ENCODE measurements around the gene DOCK11.

Gene DOCK11

DNA sequence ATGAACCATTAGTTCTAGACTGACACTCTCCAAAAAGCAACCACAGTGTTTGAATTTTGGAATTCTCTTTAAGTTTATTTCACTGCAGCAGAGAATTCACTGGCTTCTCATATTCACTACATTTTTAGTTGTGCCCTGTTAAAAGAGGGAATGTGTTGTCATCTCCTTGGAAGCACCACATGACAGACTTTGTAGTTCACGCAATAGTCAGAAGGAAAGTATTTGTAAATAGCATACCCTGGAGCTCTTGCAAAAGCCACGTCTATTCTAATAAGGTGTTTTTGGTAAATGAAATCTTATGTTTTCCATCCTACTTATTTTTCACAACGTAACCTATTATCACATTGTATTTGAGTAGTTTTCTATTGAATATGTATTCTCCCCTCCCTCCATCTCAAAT, 25.8 kb downstream of the DOCK11 start:
- no peak overlapping the region for H3K4me3 ChIP-seq (ENCODE audit: low read depth, low read length)
- in situ Hi-C loops (cut with HindIII; ENCODE audit: low sequenced_read_pairs): no loop called here
- no peak for DNase-seq (ENCODE audit: low read depth)
- TF ChIP-seq, protein P1, sequence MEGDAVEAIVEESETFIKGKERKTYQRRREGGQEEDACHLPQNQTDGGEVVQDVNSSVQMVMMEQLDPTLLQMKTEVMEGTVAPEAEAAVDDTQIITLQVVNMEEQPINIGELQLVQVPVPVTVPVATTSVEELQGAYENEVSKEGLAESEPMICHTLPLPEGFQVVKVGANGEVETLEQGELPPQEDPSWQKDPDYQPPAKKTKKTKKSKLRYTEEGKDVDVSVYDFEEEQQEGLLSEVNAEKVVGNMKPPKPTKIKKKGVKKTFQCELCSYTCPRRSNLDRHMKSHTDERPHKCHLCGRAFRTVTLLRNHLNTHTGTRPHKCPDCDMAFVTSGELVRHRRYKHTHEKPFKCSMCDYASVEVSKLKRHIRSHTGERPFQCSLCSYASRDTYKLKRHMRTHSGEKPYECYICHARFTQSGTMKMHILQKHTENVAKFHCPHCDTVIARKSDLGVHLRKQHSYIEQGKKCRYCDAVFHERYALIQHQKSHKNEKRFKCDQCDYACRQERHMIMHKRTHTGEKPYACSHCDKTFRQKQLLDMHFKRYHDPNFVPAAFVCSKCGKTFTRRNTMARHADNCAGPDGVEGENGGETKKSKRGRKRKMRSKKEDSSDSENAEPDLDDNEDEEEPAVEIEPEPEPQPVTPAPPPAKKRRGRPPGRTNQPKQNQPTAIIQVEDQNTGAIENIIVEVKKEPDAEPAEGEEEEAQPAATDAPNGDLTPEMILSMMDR (IDR thresholded peaks at IDR 0.05; ENCODE audit: low read depth, low read length, missing control alignments): no peak

DNA sequence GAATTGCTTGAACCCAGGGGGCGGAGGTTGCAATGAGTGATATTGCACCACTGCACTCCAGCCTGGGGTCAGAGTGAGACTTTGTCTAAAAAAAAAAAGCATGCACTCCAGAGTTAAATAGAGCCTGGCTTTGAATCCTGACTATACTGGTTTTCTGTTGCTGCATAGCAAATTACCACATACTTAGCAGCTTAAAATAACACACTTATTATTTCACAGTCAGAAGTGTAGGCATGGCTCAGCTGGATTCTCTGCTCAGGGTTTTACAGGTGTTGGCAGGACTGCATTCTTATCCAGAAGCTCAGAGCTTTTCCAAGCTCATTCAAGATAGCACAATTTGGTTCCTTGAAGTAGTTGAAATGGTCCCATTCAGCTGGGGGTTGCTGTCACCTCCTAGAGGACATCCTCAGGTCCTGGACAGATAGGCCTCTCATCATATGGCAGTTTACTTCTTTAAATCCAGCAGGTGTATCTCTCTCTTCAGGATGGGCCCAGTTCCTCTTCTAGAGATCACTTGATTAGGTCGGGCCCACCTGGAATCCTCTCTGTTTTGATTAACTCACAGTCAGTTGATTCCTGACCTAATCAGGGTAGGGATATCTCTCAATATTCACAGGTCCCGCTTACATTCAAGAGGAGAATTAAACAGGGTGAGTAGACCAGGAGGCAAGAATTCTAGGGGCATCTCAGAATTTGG, 26.8 kb downstream of the DOCK11 start:
- TF ChIP-seq, protein P1 (IDR thresholded peaks at IDR 0.05; ENCODE audit: low read depth, low read length, missing control alignments): no peak
- in situ Hi-C loops (cut with HindIII; ENCODE audit: low sequenced_read_pairs): no loop called here
- no peak overlapping the region for H3K4me3 ChIP-seq (ENCODE audit: low read depth, low read length)
- no peak for DNase-seq (ENCODE audit: low read depth)

DNA sequence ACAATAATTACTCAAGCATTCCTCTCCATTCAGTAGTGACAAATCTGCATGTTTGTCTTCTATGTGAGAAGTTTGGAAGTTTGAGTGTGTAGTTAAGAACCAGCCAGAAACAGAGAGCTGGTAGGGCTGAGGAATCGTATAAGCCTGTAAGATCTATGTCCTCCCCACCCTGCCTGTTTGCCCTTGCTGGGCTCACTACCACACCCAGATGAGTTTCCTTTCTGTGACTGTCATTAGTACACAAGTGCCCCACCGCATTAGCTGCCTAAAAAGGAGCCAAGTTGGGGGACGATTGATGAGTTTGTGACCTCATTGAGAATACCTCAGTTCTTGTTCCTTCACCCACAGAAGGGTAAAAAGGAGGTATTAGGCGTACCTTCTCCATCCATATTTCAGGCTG, 28.3 kb downstream of the DOCK11 start:
- no peak overlapping the region for H3K4me3 ChIP-seq (ENCODE audit: low read depth, low read length)
- TF ChIP-seq, protein P1 (IDR thresholded peaks at IDR 0.05; ENCODE audit: low read depth, low read length, missing control alignments): no peak
- DNase-seq (ENCODE audit: low read depth): no peak
- in situ Hi-C loops (cut with HindIII; ENCODE audit: low sequenced_read_pairs): no loop called here

DNA sequence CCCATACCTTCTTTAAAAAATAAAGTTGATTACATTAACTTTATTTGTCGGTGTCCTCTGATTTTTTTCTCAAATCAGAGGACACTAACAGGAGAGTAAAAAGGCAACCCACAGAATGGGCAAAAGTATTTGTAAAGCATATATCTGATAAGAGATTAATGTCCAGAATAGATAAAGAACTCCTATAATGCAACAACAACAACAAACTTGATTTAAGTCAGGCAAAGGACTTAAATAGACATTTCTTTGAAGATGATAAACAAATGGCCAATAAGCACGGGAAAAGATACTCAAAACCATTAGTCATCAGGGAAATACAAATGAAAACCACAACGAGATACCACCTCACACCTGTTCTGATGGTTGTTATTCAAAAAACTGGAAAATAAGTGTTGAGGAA, 28.7 kb downstream of the DOCK11 start:
- in situ Hi-C loops (cut with HindIII; ENCODE audit: low sequenced_read_pairs): no loop called here
- no peak for DNase-seq (ENCODE audit: low read depth)
- TF ChIP-seq, protein P1 (IDR thresholded peaks at IDR 0.05; ENCODE audit: low read depth, low read length, missing control alignments): no peak
- H3K4me3 ChIP-seq (ENCODE audit: low read depth, low read length): no peak overlapping the region

DNA sequence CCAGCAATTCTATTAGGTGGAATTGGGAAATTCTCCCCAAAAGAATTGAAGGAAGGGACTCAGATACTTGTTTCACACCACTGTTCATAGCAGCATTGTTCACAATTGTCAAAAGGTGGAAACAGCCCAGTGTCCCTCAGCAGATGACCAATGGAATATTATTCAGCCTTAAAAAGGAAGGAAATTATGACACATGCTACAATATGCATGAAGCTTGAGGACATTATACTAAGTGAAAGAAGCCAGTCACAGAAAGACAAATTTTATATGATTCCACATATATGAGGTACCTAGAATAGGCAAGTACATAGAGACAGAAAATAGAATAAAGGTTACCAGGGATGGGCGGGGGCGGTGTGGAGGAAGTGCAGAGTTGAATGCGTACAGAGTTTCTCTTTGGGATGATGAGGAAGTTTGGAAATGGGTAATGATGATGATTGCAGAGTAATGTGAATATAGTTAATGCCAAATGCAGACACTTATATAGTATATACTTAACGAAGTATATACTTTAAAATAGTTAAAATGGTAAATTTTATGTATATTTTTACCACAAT, 29.6 kb downstream of the DOCK11 start:
- in situ Hi-C loops (cut with HindIII; ENCODE audit: low sequenced_read_pairs): no loop called here
- DNase-seq (ENCODE audit: low read depth): no peak
- TF ChIP-seq, protein P1 (IDR thresholded peaks at IDR 0.05; ENCODE audit: low read depth, low read length, missing control alignments): no peak
- no peak overlapping the region for H3K4me3 ChIP-seq (ENCODE audit: low read depth, low read length)

DNA sequence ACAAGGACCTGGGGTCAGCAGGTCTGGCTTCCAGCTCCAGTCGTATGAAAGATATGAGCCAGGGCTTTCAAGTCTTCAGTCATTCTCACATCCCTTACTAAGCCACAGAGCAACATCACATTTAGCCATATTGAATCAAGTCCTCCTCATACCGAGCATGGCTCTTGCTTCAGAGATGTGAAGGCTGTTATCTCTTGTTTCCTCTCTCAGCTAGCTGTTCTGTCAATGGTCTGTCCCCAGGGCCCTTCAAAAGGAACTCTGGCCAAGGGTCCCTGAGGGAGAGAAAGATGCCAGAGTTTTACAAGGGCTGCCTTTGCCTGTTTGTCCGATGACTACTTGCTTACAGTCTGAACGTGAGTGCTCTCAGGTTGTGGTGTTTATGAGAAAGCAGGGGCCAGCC, 30.5 kb downstream of the DOCK11 start:
- TF ChIP-seq, protein P1 (IDR thresholded peaks at IDR 0.05; ENCODE audit: low read depth, low read length, missing control alignments): no peak
- H3K4me3 ChIP-seq (ENCODE audit: low read depth, low read length): no peak overlapping the region
- no peak for DNase-seq (ENCODE audit: low read depth)
- in situ Hi-C loops (cut with HindIII; ENCODE audit: low sequenced_read_pairs): no loop called here

Measured in astrocyte of the cerebellum (primary cell).